HepG2 (cell line): Measurements from ENCODE around the gene SS18L1. TPM values are rescaled to one million over a fixed set of nuclear protein-coding genes. Genes with fewer than 3 reads are reported as not detected.
A peak's percentile ranks its signal among the peaks of the same experiment; 100 is the strongest.

Source experiments
- DZIP1 ChIP-seq: sonication (generic); formaldehyde crosslinking; IDR thresholded peaks from 2 replicates; pipeline ENCODE4 v1.5.0; 2020; ENCODE audit warnings: mild to moderate bottlenecking, missing genetic modification reagents
- E2F1 ChIP-seq: sonication (generic); formaldehyde crosslinking; IDR thresholded peaks from 2 replicates; pipeline ENCODE4 v1.5.0; 2020; ENCODE audit warnings: missing genetic modification reagents
- FOXM1 ChIP-seq: sonication (generic); formaldehyde crosslinking; IDR thresholded peaks from 2 replicates; pipeline ENCODE4 v1.5.0; 2020; ENCODE audit warnings: missing genetic modification reagents
- GMEB2 ChIP-seq: IDR thresholded peaks from 2 replicates; pipeline ENCODE4 v1.6.1; 2016; ENCODE audit warnings: missing biosample characterization, missing genetic modification reagents, low read depth
- KMT2A ChIP-seq: sonication (generic); formaldehyde crosslinking; IDR thresholded peaks from 2 replicates; pipeline ENCODE4 v1.4.0; 2020; ENCODE audit warnings: missing genetic modification reagents
- NFE2 ChIP-seq: sonication (generic); formaldehyde crosslinking; IDR thresholded peaks from 2 replicates; pipeline ENCODE4 v1.4.0; 2020; ENCODE audit warnings: missing genetic modification reagents
- PCBP2 ChIP-seq: fragments of 200-400 bp; formaldehyde crosslinking; optimal IDR thresholded peaks from 2 replicates; pipeline ENCODE3; 2018; ENCODE audit warnings: low read length, low read depth; ENCODE audit not compliant: poor library complexity, severe bottlenecking
- SIN3A ChIP-seq: IDR thresholded peaks from 2 replicates; pipeline ENCODE4 v1.6.1; 2011; ENCODE audit warnings: low read depth, mild to moderate bottlenecking, control low read depth, low read length, borderline replicate concordance
- XBP1 ChIP-seq: sonication (generic); formaldehyde crosslinking; IDR thresholded peaks from 2 replicates; pipeline ENCODE4 v1.5.0; 2020; ENCODE audit warnings: missing genetic modification reagents
- ZBTB33 ChIP-seq: sonication (generic); formaldehyde crosslinking; IDR thresholded peaks from 2 replicates; pipeline ENCODE4 v1.4.0; 2020; ENCODE audit warnings: missing genetic modification reagents
- ZFP90 ChIP-seq: sonication (generic); formaldehyde crosslinking; IDR thresholded peaks from 2 replicates; pipeline ENCODE4 v1.8.0; 2022; ENCODE audit warnings: missing genetic modification reagents, mild to moderate bottlenecking, inconsistent platforms, borderline replicate concordance
- ZNF350 ChIP-seq: sonication (generic); formaldehyde crosslinking; IDR thresholded peaks from 2 replicates; pipeline ENCODE4 v1.4.0; 2020; ENCODE audit warnings: mild to moderate bottlenecking, low read depth, missing genetic modification reagents, borderline replicate concordance
- ZNF512B ChIP-seq: sonication (generic); formaldehyde crosslinking; IDR thresholded peaks from 2 replicates; pipeline ENCODE4 v1.5.1; 2020; ENCODE audit warnings: missing genetic modification reagents, mild to moderate bottlenecking, borderline replicate concordance
- ZNF564 ChIP-seq: sonication (generic); formaldehyde crosslinking; IDR thresholded peaks from 2 replicates; pipeline ENCODE4 v1.8.1; 2023; ENCODE audit warnings: mild to moderate bottlenecking, missing genetic modification reagents
- ZNF720 ChIP-seq: sonication (generic); formaldehyde crosslinking; IDR thresholded peaks from 2 replicates; pipeline ENCODE4 v1.4.0; 2020; ENCODE audit warnings: missing genetic modification reagents
- ZNF747 ChIP-seq: sonication (generic); formaldehyde crosslinking; IDR thresholded peaks from 2 replicates; pipeline ENCODE4 v1.8.1; 2023; ENCODE audit warnings: missing genetic modification reagents, mild to moderate bottlenecking, borderline replicate concordance
- ZNF83 ChIP-seq: sonication (generic); formaldehyde crosslinking; IDR thresholded peaks from 2 replicates; pipeline ENCODE4 v1.4.0; 2020; ENCODE audit warnings: missing genetic modification reagents, mild to moderate bottlenecking, borderline replicate concordance
- ZSCAN22 ChIP-seq: sonication (generic); formaldehyde crosslinking; IDR thresholded peaks from 2 replicates; pipeline ENCODE4 v1.4.0; 2020; ENCODE audit warnings: mild to moderate bottlenecking, missing genetic modification reagents
- ZSCAN9 ChIP-seq: IDR thresholded peaks from 2 replicates; pipeline ENCODE4 v1.6.1; 2016; ENCODE audit warnings: borderline replicate concordance
- polyA plus RNA-seq, 8 experiments: library from polyadenylated mRNA; depleted of rRNA in 3 of 8; stranded (reverse) in 7 of 8; unstranded in 1 of 8; fragments of >200 nt; fragmentation: Illumina TruSeq in 4 of 8; extraction: Trizol in 4 of 8; gene quantifications; 2 replicates each; pipeline versions ENCODE4 v1.2.1 to v1.2.3, GENCODE V29; 2011 to 2016; ENCODE audit warnings: low read depth in 4 of 8, missing spikeins in 1 of 8, mixed read lengths in 1 of 8; ENCODE audit not compliant: insufficient read depth in 1 of 8
- total RNA-seq, 5 experiments: library from RNA; depleted of rRNA; stranded (reverse); fragments of >200 nt; fragmentation: Illumina TruSeq; extraction: Trizol; gene quantifications; 2 replicates each; pipeline ENCODE4 v1.2.3, GENCODE V29; 2016; ENCODE audit warnings: low read depth in 1 of 5

Gene SS18L1
- total and polyA plus RNA-seq, 2 of the 13 experiments (the other 11 are each of a cell fraction or from before 2014, with no cell fraction given), result 17.8 to 27.6 TPM

GRCh38 chr20:62119591-62120364 lies 23.8 kb upstream of the SS18L1 start (continued):
- TF ChIP-seq ZNF83 (CRISPR knock-in tag) (no peak), ZSCAN9 (no peak; the same call in 1 of the 2 replicates), ZBTB33 (no peak), E2F1 (CRISPR knock-in tag) (no peak), ZNF350 (CRISPR knock-in tag) (peak; percentile 91), GMEB2 (no peak), ZNF564 (CRISPR knock-in tag) (no peak), PCBP2 (no peak), KMT2A (CRISPR knock-in tag) (peak; percentile 43; the same call in 1 of the 2 replicates), ZNF720 (no peak), FOXM1 (CRISPR knock-in tag) (no peak), ZNF747 (CRISPR knock-in tag) (no peak), XBP1 (no peak), ZFP90 (CRISPR knock-in tag) (peak; percentile 57; the same call in 1 of the 2 replicates), SIN3A (no peak), ZSCAN22 (CRISPR knock-in tag) (no peak), ZNF512B (no peak), NFE2 (CRISPR knock-in tag) (no peak), DZIP1 (no peak)
